SK-N-SH (cell line): ENCODE results near the gene WWC2. TPM values are rescaled to one million over a fixed set of nuclear protein-coding genes. Genes with fewer than 3 reads are reported as not detected.
A peak's percentile ranks its signal among the peaks of the same experiment; 100 is the strongest.

ENCODE experiments used
- CTCF ChIA-PET: fragments of 300-600, 350-600 bp; formaldehyde crosslinking; extraction: SDS; loops from one replicate; lab custom pipeline; 2021; lab: Yijun Ruan, JAX
- POLR2A ChIA-PET: fragments of 350-600 bp; sonication (Branson Sonifier 250); formaldehyde crosslinking; extraction: SDS; loops from one replicate; lab custom pipeline; 2020; ENCODE audit warnings: antibody characterized with exemption, inconsistent platforms; lab: Yijun Ruan, JAX
- DNase-seq: peaks from one replicate; pipeline ENCODE4 v3.0.0; 2012
- H2AFZ ChIP-seq: fragments of 200-600 bp; sonication (generic); 2 replicates; pipeline ENCODE4 v1.8.1; 2016; ENCODE audit warnings: antibody characterized with exemption, mild to moderate bottlenecking, low read depth
- H3F3A ChIP-seq: fragments of 200-600 bp; sonication (generic); replicated peaks from 2 replicates; pipeline ENCODE3; 2016; ENCODE audit warnings: antibody characterized with exemption, mild to moderate bottlenecking; ENCODE audit not compliant: insufficient read depth
- H3K27ac ChIP-seq, 2 experiments: fragments of 200-500 bp in 1 of 2; fragments of 200-600 bp in 1 of 2; sonication (Bioruptor generic) in 1 of 2; sonication (generic), shearing (Covaris generic) in 1 of 2; 2 replicates each; pipeline versions ENCODE4 v1.5.1 to v1.6.1; 2014 to 2016; ENCODE audit warnings: low read depth in 2 of 2, inconsistent platforms in 1 of 2, low read length in 1 of 2, mild to moderate bottlenecking in 1 of 2, mixed read lengths in 1 of 2
- H3K27me3 ChIP-seq: fragments of 200-600 bp; sonication (generic), shearing (Covaris generic); 2 replicates; pipeline ENCODE4 v1.6.1; 2016; ENCODE audit warnings: mixed run types; ENCODE audit not compliant: insufficient read depth
- H3K36me3 ChIP-seq, 2 experiments: fragments of 200-500 bp in 1 of 2; fragments of 200-600 bp in 1 of 2; sonication (Bioruptor generic) in 1 of 2; sonication (generic) in 1 of 2; replicated peaks in 1 of 2; 2 replicates each; pipeline versions ENCODE3 to v1.5.1; 2014 to 2016; ENCODE audit warnings: low read length in 1 of 2, mild to moderate bottlenecking in 1 of 2; ENCODE audit not compliant: insufficient read depth in 2 of 2, control insufficient read depth in 1 of 2
- H3K4me1 ChIP-seq, 2 experiments: fragments of 200-500 bp in 1 of 2; fragments of 200-600 bp in 1 of 2; sonication (Bioruptor generic) in 1 of 2; sonication (generic), shearing (Covaris generic) in 1 of 2; 2 replicates each; pipeline versions ENCODE4 v1.5.1 to v1.6.1; 2014 to 2016; ENCODE audit warnings: low read depth in 1 of 2, low read length in 1 of 2, mixed run types in 1 of 2; ENCODE audit not compliant: insufficient read depth in 2 of 2, control insufficient read depth in 1 of 2
- H3K4me2 ChIP-seq: fragments of 200-600 bp; sonication (generic), shearing (Covaris generic); 2 replicates; pipeline ENCODE4 v1.6.1; 2017; ENCODE audit warnings: mixed run types
- H3K4me3 ChIP-seq, 2 experiments: fragments of 200-500 bp in 1 of 2; fragments of 200-600 bp in 1 of 2; sonication (Bioruptor generic) in 1 of 2; sonication (generic), shearing (Covaris generic) in 1 of 2; 2 replicates each; pipeline versions ENCODE4 v1.5.1 to v1.8.1; 2014 to 2016; ENCODE audit warnings: low read depth in 2 of 2, inconsistent platforms in 1 of 2, low read length in 1 of 2, mild to moderate bottlenecking in 1 of 2, mixed read lengths in 1 of 2, moderate library complexity in 1 of 2
- H3K79me2 ChIP-seq: fragments of 200-600 bp; sonication (generic); 2 replicates; pipeline ENCODE4 v1.8.1; 2017; ENCODE audit warnings: mild to moderate bottlenecking; ENCODE audit not compliant: insufficient read depth
- H3K9ac ChIP-seq: fragments of 200-600 bp; sonication (generic); 2 replicates; pipeline ENCODE4 v1.6.1; 2017; ENCODE audit warnings: mixed run types
- H3K9me2 ChIP-seq: fragments of 200-600 bp; sonication (generic); 2 replicates; pipeline ENCODE4 v1.6.1; 2017; ENCODE audit warnings: mixed run types
- H3K9me3 ChIP-seq: fragments of 200-600 bp; sonication (generic); 2 replicates; pipeline ENCODE4 v1.6.1; 2017; ENCODE audit warnings: mixed run types, mild to moderate bottlenecking, moderate library complexity
- H4K20me1 ChIP-seq: fragments of 200-600 bp; sonication (generic); 2 replicates; pipeline ENCODE4 v1.6.1; 2017; ENCODE audit warnings: mild to moderate bottlenecking, mixed run types; ENCODE audit not compliant: insufficient read depth
- ELF1 ChIP-seq: IDR thresholded peaks from 2 replicates; pipeline ENCODE4 v1.4.0; 2012
- FOXM1 ChIP-seq: IDR thresholded peaks from 2 replicates; pipeline ENCODE4 v1.4.0; 2012; ENCODE audit warnings: low read depth, mild to moderate bottlenecking
- GABPA ChIP-seq: IDR thresholded peaks from 2 replicates; pipeline ENCODE4 v1.4.0; 2012; ENCODE audit warnings: low read depth, mild to moderate bottlenecking
- MAX ChIP-seq: IDR thresholded peaks from 2 replicates; pipeline ENCODE4 v1.4.0; 2012; ENCODE audit warnings: low read depth
- NRF1 ChIP-seq: IDR thresholded peaks from 2 replicates; pipeline ENCODE4 v1.6.1; 2012; ENCODE audit warnings: low read depth, mild to moderate bottlenecking, low read length
- PBX3 ChIP-seq: IDR thresholded peaks from 2 replicates; pipeline ENCODE4; 2012
- POLR2AphosphoS5 ChIP-seq: IDR thresholded peaks from 2 replicates; pipeline ENCODE4 v1.6.1; 2012; ENCODE audit warnings: low read depth, low read length
- REST ChIP-seq: IDR thresholded peaks from 2 replicates; pipeline ENCODE4 v1.6.1; 2012; ENCODE audit warnings: mild to moderate bottlenecking, low read depth, low read length, moderate library complexity
- RXRA ChIP-seq: IDR thresholded peaks from 2 replicates; pipeline ENCODE4 v1.4.0; 2012; ENCODE audit warnings: low read depth, mild to moderate bottlenecking, borderline replicate concordance
- SIN3A ChIP-seq: IDR thresholded peaks from 2 replicates; pipeline ENCODE4 v1.6.1; 2012; ENCODE audit warnings: low read depth, mild to moderate bottlenecking, low read length, moderate library complexity, borderline replicate concordance
- TAF1 ChIP-seq: IDR thresholded peaks from 2 replicates; pipeline ENCODE4 v1.6.1; 2012; ENCODE audit warnings: low read depth, mild to moderate bottlenecking, low read length, moderate library complexity, borderline replicate concordance
- TCF12 ChIP-seq: IDR thresholded peaks from 2 replicates; pipeline ENCODE4 v1.4.0; 2012
- TEAD4 ChIP-seq: IDR thresholded peaks from 2 replicates; pipeline ENCODE4 v1.4.0; 2012; ENCODE audit warnings: mild to moderate bottlenecking, borderline replicate concordance; ENCODE audit not compliant: insufficient read depth
- YY1 ChIP-seq: IDR thresholded peaks from 2 replicates; pipeline ENCODE4 v1.4.0; 2012; ENCODE audit warnings: low read depth, mild to moderate bottlenecking
- WGBS: methylation state at CpG from one replicate; pipeline ENCODE4 v1.1.6; 2017; ENCODE audit warnings: low lambda C conversion rate; 5-methylcytosine and 5-hydroxymethylcytosine counted together
- polyA plus RNA-seq, 3 experiments: library from polyadenylated mRNA; depleted of rRNA; stranded (reverse); fragments of >200 nt; gene quantifications; 2 replicates each; pipeline ENCODE4 v1.2.3, GENCODE V29; 2012

Gene WWC2
- polyA plus RNA-seq (2012; rRNA removed) = 18.4 and 19.0 TPM in 2 replicates
- 18.1 and 19.6 TPM in 2 replicates for polyA plus RNA-seq (2012; cell fraction: cytosol; rRNA removed)
- 33.7 TPM in 2 replicates for polyA plus RNA-seq (2012; cell fraction: nucleus; rRNA removed)

- peak within 1 kb of the TSS; percentile 85 for H2AFZ ChIP-seq
- H3K27ac ChIP-seq = peak within 1 kb of the TSS; percentile 86 to 96
- peak within 1 kb of the TSS; percentile 86 to 94 for H3K4me3 ChIP-seq
- TF ChIP-seq NRF1 = peak; percentile 39; the same call in 1 of the 2 replicates
- peak; percentile 30; the same call in 1 of the 2 replicates for TF ChIP-seq TCF12
- TF ChIP-seq RXRA = 0 out of 2 replicates have a peak, but pooled peaks have one; percentile 18
- peak; percentile 54 for TF ChIP-seq TAF1
- TF ChIP-seq FOXM1 = no peak
- TF ChIP-seq GABPA = peak; percentile 31; the same call in 1 of the 2 replicates
- peak; percentile 97 for TF ChIP-seq TEAD4
- TF ChIP-seq PBX3 = no peak; the same call in 1 of the 2 replicates
- peak; percentile 71; the same call in 1 of the 2 replicates for TF ChIP-seq SIN3A
- TF ChIP-seq REST = no peak; the same call in 1 of the 2 replicates
- TF ChIP-seq POLR2AphosphoS5 = peak; percentile 53; the same call in 1 of the 2 replicates
- TF ChIP-seq ELF1 = peak; percentile 10; the same call in 1 of the 2 replicates
- peak; percentile 48 for TF ChIP-seq YY1
- peak; percentile 69 for TF ChIP-seq MAX
- H3K79me2 ChIP-seq = peaks cover 47% of the 10 kb centered on the region
- peaks cover 9% of the 10 kb centered on the region for H3F3A ChIP-seq
- H3K9ac ChIP-seq = peak within 1 kb of the TSS; percentile 98
- H3K4me2 ChIP-seq = peak within 1 kb of the TSS; percentile 97
- DNase-seq = peak; percentile 92
- H3K4me1 ChIP-seq = peaks cover 2 to 38% of the 10 kb centered on the region in 2 experiments
- no peaks in the 10 kb centered on the region for H3K36me3 ChIP-seq
- ChIA-PET CTCF (interaction anchor here (1.0 to 3.6 kb wide), 4 partner anchors 14 to 164 kb away, joined by 3 to 16 read pairs (median 7); no protein-coding TSS in a partner anchor), POLR2A (no interaction called here)
- 0% methylated on average over 9 of the region's 102 CpGs for WGBS
- H3K9me2 ChIP-seq = no peaks in the 10 kb centered on the region
- no peaks in the 10 kb centered on the region for H3K9me3 ChIP-seq
- H3K27me3 ChIP-seq = no peaks in the 10 kb centered on the region
- peaks cover 27% of the 10 kb centered on the region for H4K20me1 ChIP-seq
Observed at GRCh38 chr4:183098723-183099536, at the start of gene WWC2. TSS of gene WWC2 (plus strand) at chr4:183099257. CDS start at chr4:183099492, 235 bp downstream.
